Measurements from ENCODE around the gene AGT. TPM values are rescaled to one million over a fixed set of nuclear protein-coding genes. Genes with fewer than 3 reads are reported as not detected.

The AGT gene
- total RNA-seq, 1 donor from 2014 or later = 79.0 TPM

DNA sequence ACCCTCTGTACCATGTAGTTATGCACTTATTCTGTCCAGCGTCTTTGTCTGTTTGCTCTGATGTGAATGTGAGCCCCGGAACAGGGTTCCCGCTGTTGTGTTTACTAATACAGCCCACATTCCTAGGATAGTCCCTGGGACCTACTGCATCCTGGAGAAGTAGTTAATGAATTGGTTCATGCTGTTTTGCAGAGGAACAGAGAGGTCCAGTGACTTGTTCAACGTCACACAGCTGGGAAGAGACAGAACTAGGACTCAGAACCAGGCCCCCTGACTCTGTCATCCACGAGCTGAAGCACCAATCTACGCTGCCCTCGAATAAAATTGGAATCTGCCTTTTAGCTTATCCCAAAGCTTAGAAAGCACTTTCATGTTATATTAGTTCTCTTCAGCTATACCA, 784 bp downstream of the AGT start:
- H3K9me3 ChIP-seq = no peaks in the 10 kb centered on the region
- peaks cover 4 to 9% of the 10 kb centered on the region in 2 donors for H3K4me1 ChIP-seq
- peak overlapping the region in 1 of 2 donors; percentile 56 for H3K4me3 ChIP-seq
- H3K27ac ChIP-seq = no peak overlapping the region
- DNase-seq (ENCODE audit: low spot score in 2 of 2) = no peak
- no peaks in the 10 kb centered on the region for H3K27me3 ChIP-seq
- H3K36me3 ChIP-seq = no peaks in the 10 kb centered on the region
- no peak for TF ChIP-seq CTCF (IDR thresholded peaks at IDR 0.05)
- intact Hi-C loops (cut with DNase I) = no loop called here

GRCh38 chr1:230712470-230712942, 1.4 kb downstream of the AGT start:
- no peaks in the 10 kb centered on the region for H3K36me3 ChIP-seq
- intact Hi-C loops (cut with DNase I) = no loop called here
- TF ChIP-seq CTCF (IDR thresholded peaks at IDR 0.05) = no peak
- no peak for DNase-seq (ENCODE audit: low spot score in 2 of 2)
- H3K27me3 ChIP-seq = no peaks in the 10 kb centered on the region
- H3K9me3 ChIP-seq = no peaks in the 10 kb centered on the region
- no peak overlapping the region for H3K27ac ChIP-seq
- no peak overlapping the region for H3K4me3 ChIP-seq
- peaks cover 4 to 9% of the 10 kb centered on the region in 2 donors for H3K4me1 ChIP-seq

GRCh38 chr1:230711245-230711644, 2.7 kb downstream of the AGT start:
- DNase-seq (ENCODE audit: low spot score in 2 of 2) = no peak
- Histone ChIP-seq H3K27ac (no peak overlapping the region), H3K4me1 (peaks cover 4 to 9% of the 10 kb centered on the region in 2 donors), H3K4me3 (no peak overlapping the region), H3K36me3 (no peaks in the 10 kb centered on the region), H3K9me3 (no peaks in the 10 kb centered on the region), H3K27me3 (no peaks in the 10 kb centered on the region)
- TF ChIP-seq CTCF (IDR thresholded peaks at IDR 0.05) = no peak
- intact Hi-C loops (cut with DNase I) = no loop called here

- Histone ChIP-seq H3K27me3 (no peaks in the 10 kb centered on the region), H3K36me3 (no peaks in the 10 kb centered on the region), H3K4me1 (peaks cover 4 to 9% of the 10 kb centered on the region in 2 donors), H3K4me3 (no peak overlapping the region), H3K9me3 (no peaks in the 10 kb centered on the region), H3K27ac (no peak overlapping the region)
- TF ChIP-seq CTCF (IDR thresholded peaks at IDR 0.05) = no peak
- intact Hi-C loops (cut with DNase I) = no loop called here
- DNase-seq (ENCODE audit: low spot score in 2 of 2) = no peak
Measured at GRCh38 chr1:230710543-230710904, 3.4 kb downstream of the AGT start.

- Histone ChIP-seq H3K4me1 (peaks cover 4 to 9% of the 10 kb centered on the region in 2 donors), H3K27ac (no peak overlapping the region), H3K9me3 (no peaks in the 10 kb centered on the region), H3K36me3 (no peaks in the 10 kb centered on the region), H3K4me3 (no peak overlapping the region), H3K27me3 (no peaks in the 10 kb centered on the region)
- intact Hi-C loops (cut with DNase I) = no loop called here
- DNase-seq (ENCODE audit: low spot score in 2 of 2) = no peak
- no peak for TF ChIP-seq CTCF (IDR thresholded peaks at IDR 0.05)
Measured at GRCh38 chr1:230709619-230710542, 4.0 kb downstream of the AGT start.

Data from ascending aorta (tissue), 2 donors.